C4-2B (cell line): ENCODE data around the gene PARD3B.

Experiments
- H3K27ac ChIP-seq: fragments of 450-650 bp; 2 replicates; pipeline ENCODE4 v1.5.1; 2017
- ZFX ChIP-seq: fragments of 450-650 bp; IDR thresholded peaks from 2 replicates; pipeline ENCODE4 v1.6.1; 2017
- TF ChIP-seq, protein P1 (sequence below): fragments of 450-650 bp; conservative IDR thresholded peaks from 2 replicates; pipeline ENCODE4 v1.5.1; 2017; ENCODE audit warnings: mild to moderate bottlenecking

The PARD3B gene

DNA sequence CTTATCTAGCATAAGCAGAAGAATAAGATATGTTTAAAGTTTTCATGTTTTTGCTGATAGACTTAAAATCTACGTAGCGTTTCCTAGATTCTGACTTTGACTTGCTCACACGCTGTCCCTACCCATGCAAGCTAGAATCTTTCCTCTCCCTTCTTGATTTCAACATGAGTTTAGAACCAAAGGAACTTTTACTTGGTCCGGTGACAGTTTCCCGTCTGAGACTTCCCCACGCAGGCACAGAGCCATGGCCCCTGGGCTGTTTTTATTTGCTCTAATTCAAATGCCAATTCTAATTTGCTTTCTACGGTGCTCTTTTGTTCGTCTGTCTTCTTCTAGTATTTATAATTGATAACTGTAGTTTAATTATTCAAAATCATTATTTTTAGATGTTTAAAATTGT lies 467.7 kb downstream of the PARD3B start:
- no peak overlapping the region for H3K27ac ChIP-seq
- TF ChIP-seq, protein P1, sequence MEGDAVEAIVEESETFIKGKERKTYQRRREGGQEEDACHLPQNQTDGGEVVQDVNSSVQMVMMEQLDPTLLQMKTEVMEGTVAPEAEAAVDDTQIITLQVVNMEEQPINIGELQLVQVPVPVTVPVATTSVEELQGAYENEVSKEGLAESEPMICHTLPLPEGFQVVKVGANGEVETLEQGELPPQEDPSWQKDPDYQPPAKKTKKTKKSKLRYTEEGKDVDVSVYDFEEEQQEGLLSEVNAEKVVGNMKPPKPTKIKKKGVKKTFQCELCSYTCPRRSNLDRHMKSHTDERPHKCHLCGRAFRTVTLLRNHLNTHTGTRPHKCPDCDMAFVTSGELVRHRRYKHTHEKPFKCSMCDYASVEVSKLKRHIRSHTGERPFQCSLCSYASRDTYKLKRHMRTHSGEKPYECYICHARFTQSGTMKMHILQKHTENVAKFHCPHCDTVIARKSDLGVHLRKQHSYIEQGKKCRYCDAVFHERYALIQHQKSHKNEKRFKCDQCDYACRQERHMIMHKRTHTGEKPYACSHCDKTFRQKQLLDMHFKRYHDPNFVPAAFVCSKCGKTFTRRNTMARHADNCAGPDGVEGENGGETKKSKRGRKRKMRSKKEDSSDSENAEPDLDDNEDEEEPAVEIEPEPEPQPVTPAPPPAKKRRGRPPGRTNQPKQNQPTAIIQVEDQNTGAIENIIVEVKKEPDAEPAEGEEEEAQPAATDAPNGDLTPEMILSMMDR, result no peak
- TF ChIP-seq ZFX, result no peak

DNA sequence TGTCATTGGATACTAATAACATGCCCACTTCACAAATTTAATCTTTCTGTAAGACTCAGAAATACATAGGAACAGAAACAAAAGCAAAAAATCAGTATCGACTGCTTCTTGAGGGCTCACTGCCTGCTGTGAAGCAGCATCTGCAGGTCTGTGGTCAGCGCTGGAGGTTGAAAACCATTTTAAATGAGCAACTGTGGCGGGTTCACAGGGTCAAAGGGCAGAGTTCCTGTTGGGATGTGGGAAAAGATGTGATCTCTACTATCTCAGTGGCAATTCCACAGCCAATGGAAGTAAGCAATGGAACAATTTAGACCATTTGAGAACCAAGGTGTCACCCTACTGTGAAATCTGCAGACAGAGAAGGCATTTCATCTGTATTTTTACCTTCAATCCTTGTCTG lies 468.3 kb downstream of the PARD3B start:
- TF ChIP-seq ZFX, result no peak
- no peak overlapping the region for H3K27ac ChIP-seq

DNA sequence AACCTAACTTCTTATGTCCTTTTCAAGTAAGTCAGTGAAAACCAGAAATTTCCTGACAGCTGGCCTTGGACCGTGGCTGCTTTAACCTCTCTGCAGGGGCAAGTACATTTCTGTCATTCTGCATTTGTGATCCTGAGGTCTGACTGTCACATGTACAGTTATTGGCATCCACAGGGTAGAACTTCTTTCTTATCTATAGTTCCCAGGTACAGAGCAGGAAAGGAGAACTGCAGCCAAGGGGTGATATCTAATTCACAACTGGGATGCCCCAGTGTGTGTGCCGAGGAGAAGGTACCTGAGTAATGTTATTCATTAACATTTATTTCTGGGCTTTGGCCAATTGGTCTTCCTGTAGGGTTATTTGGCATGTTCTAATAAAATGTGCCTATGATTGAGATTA lies 468.9 kb downstream of the PARD3B start:
- no peak overlapping the region for H3K27ac ChIP-seq
- TF ChIP-seq ZFX, result no peak
- TF ChIP-seq, protein P1, result no peak

DNA sequence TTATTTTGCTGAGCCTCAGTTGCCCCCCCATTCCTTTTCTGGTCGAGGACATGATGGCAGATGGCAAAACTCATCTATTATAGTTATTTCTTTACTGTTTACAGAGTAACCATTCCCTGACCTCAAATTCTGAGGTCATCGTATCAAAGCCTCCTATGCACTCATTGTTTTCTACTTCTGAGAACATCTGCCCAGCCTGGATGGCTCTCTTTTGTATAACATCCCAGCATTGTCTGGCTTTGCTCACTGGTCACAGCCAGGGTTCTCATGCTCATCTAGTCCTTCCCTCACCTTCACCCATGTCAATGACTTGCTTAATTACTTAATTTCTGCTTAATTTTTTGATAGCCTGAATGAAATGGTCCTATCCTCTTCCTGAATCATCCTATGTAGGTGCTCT lies 472.1 kb downstream of the PARD3B start:
- H3K27ac ChIP-seq, result no peak overlapping the region
- TF ChIP-seq, protein P1, result no peak
- TF ChIP-seq ZFX, result no peak

DNA sequence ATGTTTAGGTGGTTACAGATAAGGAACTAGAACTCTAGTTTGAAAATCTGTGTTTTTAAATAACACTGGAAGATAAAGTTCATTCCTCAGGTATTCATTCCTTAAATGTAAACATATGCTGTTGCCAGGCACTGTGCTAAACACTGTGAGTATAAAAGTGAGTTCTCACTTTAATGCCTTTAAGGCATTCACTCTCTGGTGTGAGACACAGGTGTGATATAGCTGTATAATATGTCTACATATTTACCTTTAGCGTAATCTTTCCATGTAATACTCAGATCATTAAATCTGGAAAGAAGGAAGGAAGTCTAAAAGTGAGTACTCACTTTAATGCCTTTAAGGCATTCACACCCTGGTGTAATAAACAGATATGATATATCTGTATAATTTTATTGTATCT lies 472.6 kb downstream of the PARD3B start:
- no peak for TF ChIP-seq ZFX
- TF ChIP-seq, protein P1, result no peak

DNA sequence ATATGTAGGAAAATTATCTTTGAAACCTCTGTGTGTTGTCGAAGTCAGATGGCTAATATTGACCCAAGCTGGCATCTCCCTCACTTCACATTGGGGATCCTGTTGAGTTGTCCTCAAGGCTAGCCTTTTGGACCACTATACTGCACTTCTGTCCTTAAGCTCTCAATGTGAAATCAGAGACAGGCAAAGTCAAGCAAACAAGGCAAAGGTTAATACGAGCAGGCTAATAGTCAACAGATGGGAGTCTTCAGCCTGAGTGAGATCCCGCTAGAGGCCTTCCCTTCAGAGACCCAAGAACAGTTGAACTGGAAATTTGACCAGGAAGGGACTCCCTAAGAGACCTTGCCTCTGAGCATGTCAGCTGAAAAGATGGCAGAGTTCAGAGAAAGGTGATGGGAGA lies 475.4 kb downstream of the PARD3B start:
- H3K27ac ChIP-seq, result no peak overlapping the region
- TF ChIP-seq ZFX, result no peak
- TF ChIP-seq, protein P1, result no peak

More for the DNA sequence above, 472.6 kb downstream of the PARD3B start:
- H3K27ac ChIP-seq, result no peak overlapping the region

DNA sequence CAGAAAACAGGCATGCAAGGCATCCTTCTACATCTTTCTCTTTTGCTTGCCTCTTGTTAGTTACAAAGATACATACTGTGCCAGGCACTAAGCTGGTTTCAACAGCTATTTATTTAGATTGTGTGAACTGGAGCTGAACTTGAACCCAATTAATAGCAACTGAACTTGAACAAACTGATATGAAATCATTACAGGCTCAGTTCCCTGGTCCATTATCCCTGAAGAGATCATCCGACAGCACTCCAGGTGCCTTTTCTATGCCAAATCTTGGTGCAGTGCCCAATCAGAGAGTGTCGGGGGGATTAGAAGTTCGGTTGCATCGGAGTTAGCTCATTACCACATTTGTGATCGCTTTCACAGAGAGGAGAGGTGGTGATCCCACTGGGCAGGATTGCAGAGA lies 477.6 kb downstream of the PARD3B start:
- TF ChIP-seq, protein P1, result no peak
- no peak for TF ChIP-seq ZFX
- H3K27ac ChIP-seq, result no peak overlapping the region

DNA sequence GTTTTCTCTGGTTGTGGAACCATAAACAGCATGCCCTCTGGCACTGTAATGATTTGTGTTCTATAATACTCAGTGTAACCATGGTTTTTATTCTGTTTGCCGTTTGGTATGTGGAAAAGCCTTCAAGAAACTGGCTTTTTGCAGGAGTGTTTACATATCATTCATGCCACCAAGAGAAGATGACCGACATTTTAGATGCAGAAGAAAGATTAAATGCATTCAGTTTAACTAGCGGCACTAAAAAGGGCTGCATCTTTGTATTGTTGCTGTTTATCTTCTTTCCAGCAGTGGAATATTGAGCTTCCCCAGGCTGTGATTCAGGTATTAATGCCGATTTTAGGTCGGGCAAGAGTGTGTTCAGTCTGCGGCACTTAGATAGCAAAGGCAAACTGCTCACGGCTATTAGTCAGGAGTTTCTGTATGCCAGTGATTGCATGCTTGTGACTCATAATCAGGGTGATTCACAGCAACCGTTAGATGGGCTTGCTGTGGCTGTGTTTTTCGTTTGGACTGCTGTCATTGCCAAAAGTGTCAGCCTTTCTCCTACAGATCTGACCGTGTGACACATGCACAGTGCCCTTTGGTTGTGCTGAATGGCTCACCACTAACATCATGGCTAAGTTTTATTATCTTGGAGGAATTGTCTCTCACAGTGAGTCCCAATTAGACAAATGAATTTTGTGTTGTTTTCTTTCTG lies 479.7 kb downstream of the PARD3B start:
- TF ChIP-seq, protein P1, result no peak
- TF ChIP-seq ZFX, result no peak

More for the DNA sequence above, 479.7 kb downstream of the PARD3B start:
- H3K27ac ChIP-seq, result no peak overlapping the region
